Measurements from ENCODE around the gene AUTS2.

DNA sequence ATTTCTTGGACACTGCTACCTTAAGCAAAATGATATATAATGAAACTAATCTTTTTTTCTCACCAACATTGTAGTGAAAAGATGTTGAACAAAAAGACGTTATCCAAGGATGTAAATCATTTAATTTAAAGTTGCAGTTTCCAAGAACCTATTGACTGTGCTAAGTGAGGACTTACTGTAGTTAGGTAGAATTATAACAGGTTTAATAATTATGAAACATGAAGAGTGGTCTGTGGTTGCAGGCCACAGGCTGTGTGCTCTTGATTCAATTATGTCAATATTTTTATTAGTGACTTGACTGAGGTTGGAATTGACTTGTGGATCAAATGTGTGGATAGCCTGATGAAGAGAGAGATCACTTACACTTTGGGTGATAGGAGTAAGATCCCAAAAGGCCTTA is 478.1 kb downstream of the AUTS2 start:
- TF ChIP-seq, protein P1, sequence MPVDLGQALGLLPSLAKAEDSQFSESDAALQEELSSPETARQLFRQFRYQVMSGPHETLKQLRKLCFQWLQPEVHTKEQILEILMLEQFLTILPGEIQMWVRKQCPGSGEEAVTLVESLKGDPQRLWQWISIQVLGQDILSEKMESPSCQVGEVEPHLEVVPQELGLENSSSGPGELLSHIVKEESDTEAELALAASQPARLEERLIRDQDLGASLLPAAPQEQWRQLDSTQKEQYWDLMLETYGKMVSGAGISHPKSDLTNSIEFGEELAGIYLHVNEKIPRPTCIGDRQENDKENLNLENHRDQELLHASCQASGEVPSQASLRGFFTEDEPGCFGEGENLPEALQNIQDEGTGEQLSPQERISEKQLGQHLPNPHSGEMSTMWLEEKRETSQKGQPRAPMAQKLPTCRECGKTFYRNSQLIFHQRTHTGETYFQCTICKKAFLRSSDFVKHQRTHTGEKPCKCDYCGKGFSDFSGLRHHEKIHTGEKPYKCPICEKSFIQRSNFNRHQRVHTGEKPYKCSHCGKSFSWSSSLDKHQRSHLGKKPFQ (tag by site-specific recombination; IDR thresholded peaks at IDR 0.05) = no peak
- TF ChIP-seq, protein P2, sequence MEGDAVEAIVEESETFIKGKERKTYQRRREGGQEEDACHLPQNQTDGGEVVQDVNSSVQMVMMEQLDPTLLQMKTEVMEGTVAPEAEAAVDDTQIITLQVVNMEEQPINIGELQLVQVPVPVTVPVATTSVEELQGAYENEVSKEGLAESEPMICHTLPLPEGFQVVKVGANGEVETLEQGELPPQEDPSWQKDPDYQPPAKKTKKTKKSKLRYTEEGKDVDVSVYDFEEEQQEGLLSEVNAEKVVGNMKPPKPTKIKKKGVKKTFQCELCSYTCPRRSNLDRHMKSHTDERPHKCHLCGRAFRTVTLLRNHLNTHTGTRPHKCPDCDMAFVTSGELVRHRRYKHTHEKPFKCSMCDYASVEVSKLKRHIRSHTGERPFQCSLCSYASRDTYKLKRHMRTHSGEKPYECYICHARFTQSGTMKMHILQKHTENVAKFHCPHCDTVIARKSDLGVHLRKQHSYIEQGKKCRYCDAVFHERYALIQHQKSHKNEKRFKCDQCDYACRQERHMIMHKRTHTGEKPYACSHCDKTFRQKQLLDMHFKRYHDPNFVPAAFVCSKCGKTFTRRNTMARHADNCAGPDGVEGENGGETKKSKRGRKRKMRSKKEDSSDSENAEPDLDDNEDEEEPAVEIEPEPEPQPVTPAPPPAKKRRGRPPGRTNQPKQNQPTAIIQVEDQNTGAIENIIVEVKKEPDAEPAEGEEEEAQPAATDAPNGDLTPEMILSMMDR (tag by site-specific recombination; IDR thresholded peaks at IDR 0.05) = no peak
- TF ChIP-seq MZF1 (tag by site-specific recombination; IDR thresholded peaks at IDR 0.05; ENCODE audit: borderline replicate concordance) = no peak
- TF ChIP-seq, protein P3, sequence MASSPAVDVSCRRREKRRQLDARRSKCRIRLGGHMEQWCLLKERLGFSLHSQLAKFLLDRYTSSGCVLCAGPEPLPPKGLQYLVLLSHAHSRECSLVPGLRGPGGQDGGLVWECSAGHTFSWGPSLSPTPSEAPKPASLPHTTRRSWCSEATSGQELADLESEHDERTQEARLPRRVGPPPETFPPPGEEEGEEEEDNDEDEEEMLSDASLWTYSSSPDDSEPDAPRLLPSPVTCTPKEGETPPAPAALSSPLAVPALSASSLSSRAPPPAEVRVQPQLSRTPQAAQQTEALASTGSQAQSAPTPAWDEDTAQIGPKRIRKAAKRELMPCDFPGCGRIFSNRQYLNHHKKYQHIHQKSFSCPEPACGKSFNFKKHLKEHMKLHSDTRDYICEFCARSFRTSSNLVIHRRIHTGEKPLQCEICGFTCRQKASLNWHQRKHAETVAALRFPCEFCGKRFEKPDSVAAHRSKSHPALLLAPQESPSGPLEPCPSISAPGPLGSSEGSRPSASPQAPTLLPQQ (tag by site-specific recombination; IDR thresholded peaks at IDR 0.05) = no peak
- no peak for TF ChIP-seq HOXA7 (CRISPR knock-in tag; IDR thresholded peaks at IDR 0.05; ENCODE audit: borderline replicate concordance)
- no peak for TF ChIP-seq ZBTB1 (tag by site-specific recombination; IDR thresholded peaks at IDR 0.05)
- TF ChIP-seq TCF7L2 (IDR thresholded peaks at IDR 0.05; ENCODE audit: borderline replicate concordance, low read depth, low read length) = no peak
